VCaP (cell line): Measurements from ENCODE around the gene CCDC57.

Source experiments
- H3K27ac ChIP-seq: fragments of 450-650 bp; 2 replicates; pipeline ENCODE4 v1.5.1; 2017
- CTCF ChIP-seq: fragments of 450-650 bp; conservative IDR thresholded peaks from 2 replicates; pipeline ENCODE4 v1.5.1; 2017; ENCODE audit warnings: mild to moderate bottlenecking, moderate library complexity

The CCDC57 gene

GRCh38 chr17:82086941-82087906 is 125.4 kb downstream of the CCDC57 start:
- H3K27ac ChIP-seq = peak overlapping the region; percentile 16; the same call in 1 of the 2 replicates
- no peak for TF ChIP-seq CTCF

GRCh38 chr17:82085931-82086764 is 126.5 kb downstream of the CCDC57 start:
- TF ChIP-seq CTCF = no peak
- H3K27ac ChIP-seq = no peak overlapping the region

GRCh38 chr17:82085031-82085861 is 127.4 kb downstream of the CCDC57 start:
- H3K27ac ChIP-seq = no peak overlapping the region
- no peak for TF ChIP-seq CTCF

GRCh38 chr17:82084373-82085030 is 128.1 kb downstream of the CCDC57 start:
- TF ChIP-seq CTCF = no peak
- H3K27ac ChIP-seq = no peak overlapping the region

GRCh38 chr17:82083533-82084359 is 128.9 kb downstream of the CCDC57 start:
- TF ChIP-seq CTCF = no peak
- H3K27ac ChIP-seq = no peak overlapping the region

GRCh38 chr17:82083009-82083408 is 129.6 kb downstream of the CCDC57 start:
- no peak overlapping the region for H3K27ac ChIP-seq
- TF ChIP-seq CTCF = no peak
